ENCODE data around the gene KCNE2. TPM values are rescaled to one million over a fixed set of nuclear protein-coding genes. Genes with fewer than 3 reads are reported as not detected.

The KCNE2 gene
- total RNA-seq, 2 donors from 2014 or later = not detected

- intact Hi-C loops (cut with DNase I) = no loop called here
- ATAC-seq (no peak), DNase-seq (peak in 1 of 4 donors; percentile 1)
These were observed 1.1 kb upstream of the KCNE2 start for GRCh38 chr21:34362670-34363069.

GRCh38 chr21:34364921-34365320, 1.1 kb downstream of the KCNE2 start:
- Histone ChIP-seq H3K27ac (no peak overlapping the region), H3K27me3 (no peaks in the 10 kb centered on the region), H3K4me3 (no peak overlapping the region), H3K4me1 (no peaks in the 10 kb centered on the region), H3K9me3 (no peaks in the 10 kb centered on the region), H3K36me3 (replicated peaks in 1 of 2; ENCODE audit: insufficient read depth in 1 of 2, low read depth in 2 of 2) (no peaks in the 10 kb centered on the region)
- intact Hi-C loops (cut with DNase I) = no loop called here
- ATAC-seq = no peak
- TF ChIP-seq POLR2A (IDR thresholded peaks at IDR 0.05) (no peak), CTCF (IDR thresholded peaks at IDR 0.05) (no peak)
- no peak for DNase-seq

More at GRCh38 chr21:34362670-34363069, 1.1 kb upstream of the KCNE2 start:
- Histone ChIP-seq H3K4me3 (no peak overlapping the region), H3K27ac (no peak overlapping the region), H3K4me1 (no peaks in the 10 kb centered on the region), H3K27me3 (no peaks in the 10 kb centered on the region), H3K36me3 (replicated peaks in 1 of 2; ENCODE audit: insufficient read depth in 1 of 2, low read depth in 2 of 2) (no peaks in the 10 kb centered on the region), H3K9me3 (no peaks in the 10 kb centered on the region)
- TF ChIP-seq CTCF (IDR thresholded peaks at IDR 0.05) (no peak), POLR2A (IDR thresholded peaks at IDR 0.05) (no peak)
- 99 to 100% methylated on average over 3 of the region's 3 CpGs for WGBS, 2 donors

- Histone ChIP-seq H3K9me3 (no peaks in the 10 kb centered on the region), H3K4me3 (no peak overlapping the region), H3K27me3 (no peaks in the 10 kb centered on the region), H3K4me1 (no peaks in the 10 kb centered on the region), H3K27ac (no peak overlapping the region), H3K36me3 (replicated peaks in 1 of 2; ENCODE audit: insufficient read depth in 1 of 2, low read depth in 2 of 2) (no peaks in the 10 kb centered on the region)
- WGBS, 2 donors = 53 to 58% methylated on average over 6 of the region's 6 CpGs
- TF ChIP-seq CTCF (IDR thresholded peaks at IDR 0.05) (no peak), POLR2A (IDR thresholded peaks at IDR 0.05) (no peak)
- intact Hi-C loops (cut with DNase I) = no loop called here
- DNase-seq (no peak), ATAC-seq (no peak)
These were observed 2.0 kb downstream of the KCNE2 start for GRCh38 chr21:34365809-34366208.

GRCh38 chr21:34367320-34367935, 3.6 kb downstream of the KCNE2 start:
- WGBS, 2 donors = 37 to 43% methylated on average over 3 of the region's 3 CpGs
- intact Hi-C loops (cut with DNase I) = no loop called here
- DNase-seq (peak; percentile 52 to 74 (median 68)), ATAC-seq (peak; percentile 75)
- H3K4me3 ChIP-seq = no peak overlapping the region
- TF ChIP-seq POLR2A (IDR thresholded peaks at IDR 0.05) = no peak
- TF ChIP-seq CTCF (IDR thresholded peaks at IDR 0.05) = peak; percentile 23 to 69 (median 59)
- H3K9me3 ChIP-seq = no peaks in the 10 kb centered on the region
- H3K27me3 ChIP-seq = no peaks in the 10 kb centered on the region
- H3K4me1 ChIP-seq = no peaks in the 10 kb centered on the region
- no peaks in the 10 kb centered on the region for H3K36me3 ChIP-seq (replicated peaks in 1 of 2; ENCODE audit: insufficient read depth in 1 of 2, low read depth in 2 of 2)
- no peak overlapping the region for H3K27ac ChIP-seq

GRCh38 chr21:34369741-34370140, 5.9 kb downstream of the KCNE2 start:
- no peaks in the 10 kb centered on the region for H3K36me3 ChIP-seq (replicated peaks in 1 of 2; ENCODE audit: insufficient read depth in 1 of 2, low read depth in 2 of 2)
- no peaks in the 10 kb centered on the region for H3K27me3 ChIP-seq
- H3K9me3 ChIP-seq = no peaks in the 10 kb centered on the region
- DNase-seq (no peak), ATAC-seq (no peak)
- no peaks in the 10 kb centered on the region for H3K4me1 ChIP-seq
- intact Hi-C loops (cut with DNase I) = no loop called here
- no peak overlapping the region for H3K27ac ChIP-seq
- WGBS, 2 donors = 10 to 48% methylated on average over 1 of the region's 1 CpG
- TF ChIP-seq CTCF (IDR thresholded peaks at IDR 0.05) (no peak), POLR2A (IDR thresholded peaks at IDR 0.05) (no peak)
- H3K4me3 ChIP-seq = no peak overlapping the region
